Measurements from ENCODE around the gene PBX1.

PBX1 gene

GRCh38 chr1:164720440-164721227, 161.7 kb downstream of the PBX1 start:
- DNase-seq (ENCODE audit: low read depth in 2 of 2): no peak

GRCh38 chr1:164721228-164721496, 162.2 kb downstream of the PBX1 start:
- no peak for DNase-seq (ENCODE audit: low read depth in 2 of 2)

GRCh38 chr1:164723296-164723798, 164.4 kb downstream of the PBX1 start:
- DNase-seq (ENCODE audit: low read depth in 2 of 2): no peak

- DNase-seq (ENCODE audit: low read depth in 2 of 2): peak; percentile 67 to 70
Observed at GRCh38 chr1:164725401-164725800, 166.4 kb downstream of the PBX1 start.

- peak; percentile 94 to 95 for DNase-seq (ENCODE audit: low read depth in 2 of 2)
Observed at GRCh38 chr1:164726235-164726634, 167.3 kb downstream of the PBX1 start.

- no peak for DNase-seq (ENCODE audit: low read depth in 2 of 2)
Observed at GRCh38 chr1:164728719-164729118, 169.7 kb downstream of the PBX1 start.

GRCh38 chr1:164731161-164731876, 172.3 kb downstream of the PBX1 start:
- DNase-seq (ENCODE audit: low read depth in 2 of 2): no peak

- no peak for DNase-seq (ENCODE audit: low read depth in 2 of 2)
Observed at GRCh38 chr1:164733070-164733469, 174.1 kb downstream of the PBX1 start.

GRCh38 chr1:164733734-164734133, 174.8 kb downstream of the PBX1 start:
- DNase-seq (ENCODE audit: low read depth in 2 of 2): no peak

- no peak for DNase-seq (ENCODE audit: low read depth in 2 of 2)
Observed at GRCh38 chr1:164735315-164736052, 176.5 kb downstream of the PBX1 start.

GRCh38 chr1:164736137-164736536, 177.2 kb downstream of the PBX1 start:
- DNase-seq (ENCODE audit: low read depth in 2 of 2): no peak

- no peak for DNase-seq (ENCODE audit: low read depth in 2 of 2)
Observed at GRCh38 chr1:164739189-164739588, 180.2 kb downstream of the PBX1 start.

- DNase-seq (ENCODE audit: low read depth in 2 of 2): no peak
Observed at GRCh38 chr1:164740000-164740526, 181.1 kb downstream of the PBX1 start.

- DNase-seq (ENCODE audit: low read depth in 2 of 2): no peak
Observed at GRCh38 chr1:164742745-164743144, 183.8 kb downstream of the PBX1 start.

- no peak for DNase-seq (ENCODE audit: low read depth in 2 of 2)
Observed at GRCh38 chr1:164743976-164744375, 185.0 kb downstream of the PBX1 start.

GRCh38 chr1:164745736-164746135, 186.8 kb downstream of the PBX1 start:
- DNase-seq (ENCODE audit: low read depth in 2 of 2): no peak

- DNase-seq (ENCODE audit: low read depth in 2 of 2): no peak
Observed at GRCh38 chr1:164746632-164747031, 187.6 kb downstream of the PBX1 start.

- DNase-seq (ENCODE audit: low read depth in 2 of 2): peak; percentile 71 to 76
Observed at GRCh38 chr1:164748253-164748899, 189.4 kb downstream of the PBX1 start.

GRCh38 chr1:164753521-164754077, 194.6 kb downstream of the PBX1 start:
- no peak for DNase-seq (ENCODE audit: low read depth in 2 of 2)

GRCh38 chr1:164754088-164754600, 195.2 kb downstream of the PBX1 start:
- DNase-seq (ENCODE audit: low read depth in 2 of 2): no peak

GRCh38 chr1:164755690-164756089, 196.7 kb downstream of the PBX1 start:
- no peak for DNase-seq (ENCODE audit: low read depth in 2 of 2)

Measured in fibroblast of skin of left quadriceps (primary cell).